ENCODE data around the gene DAND5. TPM values are rescaled to one million over a fixed set of nuclear protein-coding genes. Genes with fewer than 3 reads are reported as not detected.

Gene DAND5
- total and polyA plus RNA-seq, 2 donors (not counting 1 experiment from before 2014, with no cell fraction given) = not detected

DNA sequence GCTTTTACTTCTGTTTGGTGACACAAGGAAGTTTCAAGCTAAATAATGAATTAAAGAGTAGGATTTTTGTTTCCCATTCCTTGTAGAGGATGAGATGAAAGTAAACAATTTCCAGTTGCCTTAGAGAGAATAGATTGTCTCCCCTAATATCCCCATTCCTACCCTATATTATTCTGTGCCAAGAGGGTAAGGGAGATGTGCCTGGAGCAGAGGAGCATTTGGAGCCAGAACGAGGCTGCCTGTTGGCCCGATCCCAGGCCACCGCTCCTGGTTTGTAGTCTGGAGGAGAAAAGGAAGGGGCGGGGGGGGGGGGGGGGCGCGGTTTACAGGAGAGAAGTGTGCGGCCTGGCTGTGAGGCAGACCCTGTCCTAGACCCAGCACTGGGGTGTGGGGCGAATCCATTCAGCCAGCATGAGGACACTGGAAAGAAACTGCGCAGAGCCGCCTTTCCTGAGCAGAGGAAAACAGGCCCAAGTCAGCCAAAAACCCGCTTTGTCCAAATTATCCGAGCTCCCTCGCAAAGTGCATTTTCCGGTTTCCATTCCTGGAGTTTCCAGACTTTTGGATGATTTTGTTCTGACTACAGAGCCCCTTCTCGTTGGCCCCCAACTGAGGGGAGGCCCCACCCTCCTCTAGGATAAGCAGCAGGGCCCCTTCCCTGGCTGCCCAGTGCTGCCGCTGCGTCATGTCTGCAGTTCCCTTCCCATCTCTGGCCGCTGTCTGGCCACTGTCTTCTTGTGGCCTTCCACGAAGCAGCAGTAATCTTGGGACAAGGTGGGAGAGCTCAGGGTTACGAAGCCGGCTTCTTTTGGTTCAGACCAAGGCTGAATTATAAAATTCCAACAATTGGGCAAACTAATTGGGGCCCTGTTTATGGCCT is 48.9 kb downstream of the DAND5 start:
- H3K9me3 Mint-ChIP-seq (ENCODE audit: insufficient read depth) = no peaks in the 10 kb centered on the region
- Histone ChIP-seq H3K4me2 (replicated peaks; ENCODE audit: low read depth, low read length, poor library complexity, severe bottlenecking) (no peak overlapping the region), H4K20me1 (ENCODE audit: control insufficient read depth, insufficient read depth, low read length, poor library complexity, severe bottlenecking) (no peaks in the 10 kb centered on the region), H2AFZ (ENCODE audit: insufficient read depth, low read depth, low read length, poor library complexity, severe bottlenecking) (no peak overlapping the region), H3K36me3 (replicated peaks in 1 of 2; ENCODE audit: control extremely low read depth in 1 of 2, control insufficient read depth in 1 of 2, extremely low read depth in 1 of 2, insufficient read depth in 2 of 2, low read length in 1 of 2) (no peaks in the 10 kb centered on the region), H3K79me2 (ENCODE audit: control insufficient read depth, insufficient read depth, low read length) (peaks cover 2% of the 10 kb centered on the region), H3K4me1 (ENCODE audit: control insufficient read depth in 2 of 2, insufficient read depth in 2 of 2, low read length in 2 of 2) (peaks cover 31 to 32% of the 10 kb centered on the region in 2 donors), H3K9ac (ENCODE audit: low read length) (no peak overlapping the region), H3K27ac (ENCODE audit: low read length in 2 of 2) (no peak overlapping the region), H3K27me3 (replicated peaks in 1 of 4; ENCODE audit: control extremely low read depth in 1 of 4, control insufficient read depth in 3 of 4, insufficient read depth in 4 of 4, low read length in 3 of 4) (peaks cover 0 to 25% (median 14%) of the 10 kb centered on the region in 4 experiments), H3K4me3 (ENCODE audit: control extremely low read depth in 1 of 5, extremely low read depth in 1 of 5, insufficient read depth in 1 of 5, low read depth in 2 of 5, low read length in 4 of 5) (no peak overlapping the region), H3K9me3 (ENCODE audit: control extremely low read depth in 1 of 3, control insufficient read depth in 2 of 3, insufficient read depth in 1 of 3, low read length in 2 of 3) (peaks cover 0 to under 1% (median 0%) of the 10 kb centered on the region in 3 donors)
- H3K4me1 Mint-ChIP-seq = peaks cover 44% of the 10 kb centered on the region
- CTCF ChIA-PET = interaction anchor here (0.6 to 1.6 kb wide), 3 partner anchors 41 to 115 kb away, joined by 3 to 4 read pairs (median 3); no protein-coding TSS in a partner anchor
- H3K27me3 Mint-ChIP-seq = peaks cover 57% of the 10 kb centered on the region
- no peak for TF ChIP-seq EZH2 (IDR thresholded peaks at IDR 0.05; ENCODE audit: borderline replicate concordance, insufficient read depth, low read depth, low read length, poor library complexity, severe bottlenecking)
- TF ChIP-seq, protein P1, sequence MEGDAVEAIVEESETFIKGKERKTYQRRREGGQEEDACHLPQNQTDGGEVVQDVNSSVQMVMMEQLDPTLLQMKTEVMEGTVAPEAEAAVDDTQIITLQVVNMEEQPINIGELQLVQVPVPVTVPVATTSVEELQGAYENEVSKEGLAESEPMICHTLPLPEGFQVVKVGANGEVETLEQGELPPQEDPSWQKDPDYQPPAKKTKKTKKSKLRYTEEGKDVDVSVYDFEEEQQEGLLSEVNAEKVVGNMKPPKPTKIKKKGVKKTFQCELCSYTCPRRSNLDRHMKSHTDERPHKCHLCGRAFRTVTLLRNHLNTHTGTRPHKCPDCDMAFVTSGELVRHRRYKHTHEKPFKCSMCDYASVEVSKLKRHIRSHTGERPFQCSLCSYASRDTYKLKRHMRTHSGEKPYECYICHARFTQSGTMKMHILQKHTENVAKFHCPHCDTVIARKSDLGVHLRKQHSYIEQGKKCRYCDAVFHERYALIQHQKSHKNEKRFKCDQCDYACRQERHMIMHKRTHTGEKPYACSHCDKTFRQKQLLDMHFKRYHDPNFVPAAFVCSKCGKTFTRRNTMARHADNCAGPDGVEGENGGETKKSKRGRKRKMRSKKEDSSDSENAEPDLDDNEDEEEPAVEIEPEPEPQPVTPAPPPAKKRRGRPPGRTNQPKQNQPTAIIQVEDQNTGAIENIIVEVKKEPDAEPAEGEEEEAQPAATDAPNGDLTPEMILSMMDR (IDR thresholded peaks at IDR 0.05) = no peak
- intact Hi-C loops (cut with micrococcal nuclease) = no loop called here
- H3K4me3 Mint-ChIP-seq = no peak overlapping the region
- DNase-seq (no peak), ATAC-seq (ENCODE audit: low read depth) (no peak)
- 93% methylated on average over 18 of the region's 21 CpGs for WGBS (ENCODE audit: insufficient coverage)
- no peak overlapping the region for H3K27ac Mint-ChIP-seq
- POLR2A ChIA-PET = no interaction called here

DNA sequence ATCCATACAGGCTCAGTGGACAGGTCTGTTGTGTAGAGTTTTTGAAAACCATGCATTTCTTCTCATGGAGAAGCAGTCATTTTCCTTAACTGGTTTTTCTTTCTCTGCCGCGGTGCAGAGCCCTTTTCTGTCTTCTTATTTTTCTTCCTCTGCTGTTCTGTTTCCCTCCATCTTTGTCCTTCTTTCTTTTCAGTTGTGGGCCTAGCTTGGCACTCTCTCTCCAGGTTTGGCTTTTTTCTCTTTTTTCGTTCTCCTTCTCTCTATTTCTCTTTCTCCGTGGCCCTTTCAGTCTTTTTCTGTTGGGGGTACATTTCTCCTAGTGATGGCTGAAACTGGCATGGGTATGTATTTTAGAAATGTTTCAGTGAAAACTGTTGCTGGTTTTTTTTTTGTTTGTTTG is 50.0 kb downstream of the DAND5 start:
- no peak overlapping the region for H3K27ac ChIP-seq (ENCODE audit: low read length in 2 of 2)
- ATAC-seq (ENCODE audit: low read depth) (no peak), DNase-seq (no peak)
- ChIA-PET CTCF (no interaction called here), POLR2A (no interaction called here)
- H3K4me3 Mint-ChIP-seq = no peak overlapping the region
- peaks cover 30 to 31% of the 10 kb centered on the region in 2 donors for H3K4me1 ChIP-seq (ENCODE audit: control insufficient read depth in 2 of 2, insufficient read depth in 2 of 2, low read length in 2 of 2)
- WGBS (ENCODE audit: insufficient coverage) = 100% methylated on average over 2 of the region's 4 CpGs
- H2AFZ ChIP-seq (ENCODE audit: insufficient read depth, low read depth, low read length, poor library complexity, severe bottlenecking) = no peak overlapping the region
- H3K9ac ChIP-seq (ENCODE audit: low read length) = no peak overlapping the region
- no peaks in the 10 kb centered on the region for H3K9me3 Mint-ChIP-seq (ENCODE audit: insufficient read depth)
- H3K27me3 ChIP-seq (replicated peaks in 1 of 4; ENCODE audit: control extremely low read depth in 1 of 4, control insufficient read depth in 3 of 4, insufficient read depth in 4 of 4, low read length in 3 of 4) = peaks cover 0 to 22% (median 13%) of the 10 kb centered on the region in 4 experiments
- H3K4me2 ChIP-seq (replicated peaks; ENCODE audit: low read depth, low read length, poor library complexity, severe bottlenecking) = no peak overlapping the region
- no peaks in the 10 kb centered on the region for H4K20me1 ChIP-seq (ENCODE audit: control insufficient read depth, insufficient read depth, low read length, poor library complexity, severe bottlenecking)
- H3K4me1 Mint-ChIP-seq = peaks cover 43% of the 10 kb centered on the region
- no peaks in the 10 kb centered on the region for H3K36me3 ChIP-seq (replicated peaks in 1 of 2; ENCODE audit: control extremely low read depth in 1 of 2, control insufficient read depth in 1 of 2, extremely low read depth in 1 of 2, insufficient read depth in 2 of 2, low read length in 1 of 2)
- H3K27ac Mint-ChIP-seq = no peak overlapping the region
- H3K9me3 ChIP-seq (ENCODE audit: control extremely low read depth in 1 of 3, control insufficient read depth in 2 of 3, insufficient read depth in 1 of 3, low read length in 2 of 3) = no peaks in the 10 kb centered on the region
- peaks cover 3% of the 10 kb centered on the region for H3K79me2 ChIP-seq (ENCODE audit: control insufficient read depth, insufficient read depth, low read length)
- no peak overlapping the region for H3K4me3 ChIP-seq (ENCODE audit: control extremely low read depth in 1 of 5, extremely low read depth in 1 of 5, insufficient read depth in 1 of 5, low read depth in 2 of 5, low read length in 4 of 5)
- intact Hi-C loops (cut with micrococcal nuclease) = no loop called here
- peaks cover 52% of the 10 kb centered on the region for H3K27me3 Mint-ChIP-seq
- no peak for TF ChIP-seq EZH2 (IDR thresholded peaks at IDR 0.05; ENCODE audit: borderline replicate concordance, insufficient read depth, low read depth, low read length, poor library complexity, severe bottlenecking)
- TF ChIP-seq, protein P1 (IDR thresholded peaks at IDR 0.05) = no peak

Measured in B cell (primary cell).